Measurements from ENCODE around the gene FHOD3.
A peak's percentile ranks its signal among the peaks of the same experiment; 100 is the strongest.
"Not testable (repeated sequence)": the region's sequence is repeated elsewhere in the genome, so short reads cannot be mapped to it uniquely, and the experiment has no call there.

FHOD3 gene

DNA sequence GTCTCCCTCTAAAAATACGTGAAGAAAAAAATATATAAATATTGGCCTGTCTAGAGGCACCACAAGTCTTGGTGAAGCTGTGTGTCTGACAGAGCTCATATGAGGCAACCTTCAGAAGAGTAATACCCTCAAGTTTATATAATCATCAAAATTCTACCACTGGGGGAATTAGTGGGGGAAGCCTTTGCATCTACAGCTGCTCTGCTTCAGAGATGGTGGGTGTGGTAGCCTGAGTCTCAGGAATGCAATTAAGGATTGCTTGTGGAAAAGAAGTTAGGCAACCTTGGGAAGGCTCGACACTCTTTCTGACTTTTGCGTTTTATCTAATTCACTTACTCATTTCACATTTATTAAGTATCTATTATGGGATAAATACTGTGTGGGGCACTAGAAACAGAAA lies 513.9 kb downstream of the FHOD3 start:
- CTCF ChIA-PET, result interaction anchor here (1.5 to 4.5 kb wide), 3 partner anchors 13 to 124 kb away, joined by 5 to 38 read pairs (median 5); partner anchors contain the start of genes KIAA1328 and TPGS2
- DNase-seq, result no peak
- no peak overlapping the region for H3K4me3 Mint-ChIP-seq
- H3K9me3 Mint-ChIP-seq, result no peaks in the 10 kb centered on the region
- H3K27ac Mint-ChIP-seq, result no peak overlapping the region
- H3K4me1 Mint-ChIP-seq, result peaks cover 2% of the 10 kb centered on the region
- no peaks in the 10 kb centered on the region for H3K27me3 Mint-ChIP-seq
- H3K36me3 Mint-ChIP-seq, result peaks cover 29% of the 10 kb centered on the region

DNA sequence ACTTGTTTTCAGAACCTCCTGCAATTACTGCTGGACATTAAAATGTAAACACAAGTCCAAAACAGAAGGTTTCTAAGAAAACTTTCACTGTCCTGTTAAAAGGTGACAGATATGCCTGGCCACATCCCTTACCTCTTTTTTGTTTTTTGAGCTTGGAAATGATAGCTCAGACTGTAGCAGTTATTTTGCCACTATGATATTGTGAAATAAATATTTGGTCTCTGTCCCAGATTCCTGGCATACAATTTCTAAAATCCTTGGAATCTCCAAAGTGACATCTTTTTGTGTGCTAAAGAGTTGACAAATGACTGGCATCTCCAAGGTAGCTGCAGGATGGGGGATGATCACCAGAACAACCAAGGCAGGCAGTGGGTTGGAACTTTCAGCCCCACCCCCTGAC lies 514.4 kb downstream of the FHOD3 start:
- CTCF ChIA-PET, result interaction anchor here (3.5 kb wide), 1 partner anchor 124 kb away, joined by 11 read pairs; no protein-coding TSS in a partner anchor
- Mint-ChIP-seq H3K4me3 (no peak overlapping the region), H3K9me3 (no peaks in the 10 kb centered on the region), H3K36me3 (peaks cover 29% of the 10 kb centered on the region), H3K4me1 (peaks cover 2% of the 10 kb centered on the region), H3K27ac (no peak overlapping the region), H3K27me3 (no peaks in the 10 kb centered on the region)
- no peak for DNase-seq

DNA sequence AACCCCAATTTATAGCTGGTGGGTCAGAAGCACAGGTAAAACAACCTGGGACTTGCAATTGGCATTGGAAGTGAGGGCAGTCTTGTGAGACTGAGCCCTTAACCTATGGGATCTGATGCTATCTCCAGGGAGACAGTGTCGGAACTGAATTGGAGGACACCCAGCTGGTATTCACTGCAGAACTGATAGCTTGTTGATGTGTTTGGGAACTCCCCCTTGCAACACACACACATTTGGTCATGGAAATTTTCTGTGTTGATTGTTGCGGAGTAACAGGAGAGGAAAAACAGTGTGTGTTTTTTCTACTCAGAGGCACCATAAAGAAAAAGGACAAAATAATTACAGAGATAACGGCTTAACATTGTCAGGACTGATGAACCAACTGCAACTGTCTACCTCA lies 515.2 kb downstream of the FHOD3 start:
- Mint-ChIP-seq H3K27me3 (no peaks in the 10 kb centered on the region), H3K9me3 (no peaks in the 10 kb centered on the region), H3K4me3 (no peak overlapping the region), H3K36me3 (peaks cover 29% of the 10 kb centered on the region), H3K27ac (no peak overlapping the region), H3K4me1 (peaks cover 2% of the 10 kb centered on the region)
- DNase-seq, result no peak
- CTCF ChIA-PET, result interaction anchor here (3.5 kb wide), 1 partner anchor 125 kb away, joined by 11 read pairs; no protein-coding TSS in a partner anchor

DNA sequence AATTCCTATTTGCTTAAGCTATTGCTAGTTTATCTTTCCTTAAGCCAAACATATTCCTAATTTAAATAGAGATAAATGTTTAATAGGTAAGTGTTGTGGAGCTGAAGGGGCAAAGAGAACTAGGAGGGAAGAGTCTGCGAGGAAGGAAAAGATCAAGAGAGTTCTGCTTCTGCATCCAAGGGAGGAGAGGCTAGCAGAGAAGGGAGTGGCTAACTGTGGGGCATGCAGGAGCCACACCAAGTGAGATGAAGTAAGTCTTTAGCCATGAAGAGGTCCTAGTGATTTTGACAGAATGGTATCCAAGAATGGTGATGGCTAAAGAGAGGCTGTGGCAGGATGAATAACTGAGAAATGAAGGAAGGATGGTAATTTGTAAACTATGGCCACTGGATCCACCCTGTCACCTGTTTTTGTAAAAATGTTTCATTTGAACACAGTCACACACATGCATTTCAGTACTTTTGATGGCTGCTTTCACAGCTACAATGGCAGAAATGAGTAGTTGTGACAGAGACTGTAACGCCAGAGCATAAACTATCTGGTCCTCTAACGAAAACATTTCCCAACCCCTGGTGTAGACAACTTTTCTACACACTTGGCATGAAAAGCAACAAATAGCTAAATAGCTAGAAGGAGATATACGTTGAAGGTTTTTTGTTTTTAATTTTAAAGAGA lies 515.7 kb downstream of the FHOD3 start:
- no peak overlapping the region for H3K4me3 Mint-ChIP-seq
- H3K27ac Mint-ChIP-seq, result no peak overlapping the region
- DNase-seq, result no peak
- peaks cover 29% of the 10 kb centered on the region for H3K36me3 Mint-ChIP-seq
- no peaks in the 10 kb centered on the region for H3K9me3 Mint-ChIP-seq
- H3K4me1 Mint-ChIP-seq, result peaks cover 2% of the 10 kb centered on the region
- CTCF ChIA-PET, result interaction anchor here (3.5 kb wide), 1 partner anchor 125 kb away, joined by 11 read pairs; no protein-coding TSS in a partner anchor
- no peaks in the 10 kb centered on the region for H3K27me3 Mint-ChIP-seq

DNA sequence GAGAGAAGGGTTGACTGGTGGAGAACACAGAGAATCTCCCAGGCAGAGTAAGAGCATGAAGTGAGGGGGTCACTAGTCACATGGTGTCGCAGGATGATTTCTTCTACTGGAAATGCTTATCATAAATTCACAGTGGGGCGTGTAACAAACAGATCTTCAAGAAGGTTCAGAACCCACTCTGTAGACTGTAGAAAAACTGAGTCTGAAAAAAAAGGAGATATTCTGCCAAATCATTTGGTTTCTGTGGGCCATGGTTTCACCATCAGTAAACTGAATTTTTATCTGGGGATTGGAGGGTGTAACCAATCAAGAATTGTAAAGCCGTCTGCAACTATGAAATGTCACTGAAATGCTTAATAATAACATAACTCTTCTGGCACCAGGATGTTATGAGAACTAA lies 516.3 kb downstream of the FHOD3 start:
- CTCF ChIA-PET, result interaction anchor here (3.5 kb wide), 1 partner anchor 126 kb away, joined by 11 read pairs; no protein-coding TSS in a partner anchor
- H3K36me3 Mint-ChIP-seq, result peaks cover 32% of the 10 kb centered on the region
- no peaks in the 10 kb centered on the region for H3K9me3 Mint-ChIP-seq
- DNase-seq, result no peak
- no peak overlapping the region for H3K4me3 Mint-ChIP-seq
- peaks cover 2% of the 10 kb centered on the region for H3K4me1 Mint-ChIP-seq
- H3K27me3 Mint-ChIP-seq, result no peaks in the 10 kb centered on the region
- H3K27ac Mint-ChIP-seq, result no peak overlapping the region

DNA sequence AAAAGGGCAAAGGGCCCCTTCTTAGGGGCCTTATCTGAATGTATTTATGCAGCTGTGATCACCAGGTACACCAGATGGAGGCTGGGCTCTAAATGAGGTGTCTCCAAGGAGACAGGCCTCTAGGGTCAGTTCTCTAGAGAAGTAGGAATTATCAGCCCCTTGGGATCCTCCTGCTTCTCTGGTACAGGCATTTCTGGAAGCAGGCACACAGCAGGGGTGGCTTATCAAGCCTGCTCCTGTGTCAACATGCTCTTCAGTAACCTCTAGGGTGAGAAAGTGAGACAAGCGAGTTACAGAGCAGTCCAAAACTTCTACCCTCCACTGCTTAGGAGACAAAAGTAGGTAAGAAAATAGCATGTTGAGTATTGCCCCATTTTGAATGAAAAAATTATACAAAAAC lies 517.5 kb downstream of the FHOD3 start:
- Mint-ChIP-seq H3K27ac (no peak overlapping the region), H3K4me3 (no peak overlapping the region), H3K27me3 (no peaks in the 10 kb centered on the region), H3K4me1 (no peaks in the 10 kb centered on the region), H3K36me3 (peaks cover 34% of the 10 kb centered on the region), H3K9me3 (no peaks in the 10 kb centered on the region)
- DNase-seq, result no peak
- CTCF ChIA-PET, result interaction anchor here (0.9 to 3.5 kb wide), 2 partner anchors 23 to 127 kb away, joined by 3 to 11 read pairs; no protein-coding TSS in a partner anchor

DNA sequence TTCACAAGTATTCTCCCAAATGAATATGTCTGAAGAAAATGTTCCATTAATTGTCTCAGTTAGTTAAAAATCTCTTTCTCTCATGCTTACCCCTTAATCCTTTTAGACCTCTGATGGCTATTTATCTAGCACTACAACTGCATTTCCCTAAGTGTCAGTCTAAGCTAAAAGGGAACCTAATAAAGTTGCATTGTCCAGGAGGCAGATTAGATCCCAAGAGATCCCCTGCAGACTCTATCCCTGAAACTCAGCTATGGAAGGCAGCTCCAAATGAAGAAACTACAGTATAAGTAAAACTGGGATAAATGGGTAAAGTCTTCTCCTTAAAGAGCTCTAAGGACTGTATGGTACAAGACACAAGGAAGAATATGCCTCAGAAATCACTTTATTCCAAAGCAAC lies 518.6 kb downstream of the FHOD3 start:
- H3K27me3 Mint-ChIP-seq, H3K9me3 Mint-ChIP-seq, H3K4me3 Mint-ChIP-seq, H3K4me1 Mint-ChIP-seq, H3K27ac Mint-ChIP-seq, CTCF ChIA-PET, DNase-seq: not testable (repeated sequence)
- H3K36me3 Mint-ChIP-seq, result peaks cover 41% of the 10 kb centered on the region

DNA sequence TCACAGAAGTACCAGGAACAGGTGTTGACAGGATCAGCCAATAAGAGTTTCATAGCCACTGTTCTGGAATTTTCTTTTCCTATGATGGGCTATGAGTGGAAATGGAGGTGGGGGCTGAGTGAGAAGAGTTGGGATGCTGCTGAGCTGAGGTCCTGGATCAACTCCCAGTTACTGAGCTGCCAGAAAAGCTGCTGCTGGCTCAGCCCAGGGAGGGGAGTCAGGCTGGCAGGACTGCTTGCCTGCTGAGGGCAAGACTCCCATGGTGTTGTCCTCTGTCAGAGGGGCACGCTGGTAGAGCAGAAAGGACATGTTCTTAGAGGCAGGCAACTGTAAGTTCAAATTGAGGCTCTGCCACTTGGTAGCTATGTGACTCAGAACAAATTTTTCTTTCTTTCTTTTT lies 519.5 kb downstream of the FHOD3 start:
- H3K27ac Mint-ChIP-seq, result no peak overlapping the region
- H3K9me3 Mint-ChIP-seq, result no peaks in the 10 kb centered on the region
- CTCF ChIA-PET, result no interaction called here
- no peaks in the 10 kb centered on the region for H3K27me3 Mint-ChIP-seq
- no peak overlapping the region for H3K4me3 Mint-ChIP-seq
- no peaks in the 10 kb centered on the region for H3K4me1 Mint-ChIP-seq
- peaks cover 47% of the 10 kb centered on the region for H3K36me3 Mint-ChIP-seq
- no peak for DNase-seq

DNA sequence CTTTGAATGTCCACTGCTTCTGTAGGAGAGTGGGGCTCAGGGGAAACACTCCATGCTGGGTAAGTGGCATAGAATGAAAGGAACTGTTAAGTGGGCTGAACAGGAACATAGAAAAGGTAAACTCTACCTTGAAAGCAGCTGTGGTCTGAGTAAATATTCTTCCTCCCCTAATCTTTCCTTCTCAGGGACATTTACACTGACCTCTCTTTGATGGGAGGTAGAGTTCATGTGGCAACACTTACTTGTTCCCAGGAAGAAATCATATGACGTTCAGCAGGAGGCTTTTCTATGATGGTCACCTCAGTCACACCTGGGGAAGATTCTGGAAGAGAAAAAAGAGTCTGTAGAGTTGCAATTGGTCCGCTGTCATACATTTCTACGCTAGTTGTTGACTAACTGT lies 521.1 kb downstream of the FHOD3 start:
- Mint-ChIP-seq H3K4me1 (peaks cover under 1% of the 10 kb centered on the region), H3K4me3 (no peak overlapping the region), H3K36me3 (peaks cover 38% of the 10 kb centered on the region), H3K27ac (no peak overlapping the region), H3K9me3 (no peaks in the 10 kb centered on the region), H3K27me3 (no peaks in the 10 kb centered on the region)
- no peak for DNase-seq
- CTCF ChIA-PET, result no interaction called here

DNA sequence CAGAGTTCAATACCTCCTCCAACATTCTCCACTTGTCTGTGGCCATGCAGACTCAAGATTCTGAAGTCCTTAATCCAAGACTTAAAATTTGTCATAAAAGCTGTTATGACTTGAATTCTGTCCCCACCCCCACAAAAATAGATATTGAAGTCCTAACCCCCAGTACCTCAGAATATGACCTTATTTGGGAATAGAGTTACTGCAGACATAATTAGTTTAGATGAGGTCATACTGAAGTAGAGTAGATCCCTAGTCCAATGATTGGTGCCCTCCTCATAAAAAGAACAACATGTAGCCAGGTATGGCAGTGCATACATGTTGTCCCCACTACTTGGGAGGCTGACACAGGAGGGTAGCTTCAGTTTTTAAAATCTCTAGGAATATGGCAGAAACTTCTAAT lies 522.1 kb downstream of the FHOD3 start:
- Mint-ChIP-seq H3K36me3 (peaks cover 41% of the 10 kb centered on the region), H3K9me3 (no peaks in the 10 kb centered on the region), H3K4me3 (no peak overlapping the region), H3K4me1 (peaks cover 10% of the 10 kb centered on the region), H3K27ac (no peak overlapping the region), H3K27me3 (no peaks in the 10 kb centered on the region)
- CTCF ChIA-PET, result no interaction called here
- DNase-seq, result no peak

DNA sequence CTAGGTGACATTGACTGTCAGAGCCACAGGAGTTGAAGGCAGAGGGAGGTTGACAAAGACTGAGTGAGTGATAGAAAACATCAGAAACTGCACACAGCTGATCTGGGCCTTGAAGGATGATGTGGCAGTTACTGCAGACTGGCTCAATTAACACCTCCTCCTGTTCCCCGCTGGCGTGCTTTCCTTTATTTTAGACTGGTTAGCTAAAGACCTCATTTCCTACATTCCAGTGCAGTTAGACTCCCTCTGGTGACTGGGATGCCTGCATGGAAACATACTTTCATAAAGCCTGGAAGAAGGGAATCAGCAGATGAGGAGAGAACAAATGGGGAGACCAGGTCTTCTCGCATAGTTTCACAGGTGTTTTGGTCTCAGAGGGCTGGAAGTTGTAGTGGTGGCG lies 524.2 kb downstream of the FHOD3 start:
- no peak overlapping the region for H3K27ac Mint-ChIP-seq
- CTCF ChIA-PET, result interaction anchor here (1.9 kb wide), 1 partner anchor 11 kb away, joined by 6 read pairs; no protein-coding TSS in a partner anchor
- no peaks in the 10 kb centered on the region for H3K9me3 Mint-ChIP-seq
- peaks cover 17% of the 10 kb centered on the region for H3K4me1 Mint-ChIP-seq
- no peak for DNase-seq
- H3K4me3 Mint-ChIP-seq, result no peak overlapping the region
- H3K36me3 Mint-ChIP-seq, result peaks cover 46% of the 10 kb centered on the region
- H3K27me3 Mint-ChIP-seq, result no peaks in the 10 kb centered on the region

DNA sequence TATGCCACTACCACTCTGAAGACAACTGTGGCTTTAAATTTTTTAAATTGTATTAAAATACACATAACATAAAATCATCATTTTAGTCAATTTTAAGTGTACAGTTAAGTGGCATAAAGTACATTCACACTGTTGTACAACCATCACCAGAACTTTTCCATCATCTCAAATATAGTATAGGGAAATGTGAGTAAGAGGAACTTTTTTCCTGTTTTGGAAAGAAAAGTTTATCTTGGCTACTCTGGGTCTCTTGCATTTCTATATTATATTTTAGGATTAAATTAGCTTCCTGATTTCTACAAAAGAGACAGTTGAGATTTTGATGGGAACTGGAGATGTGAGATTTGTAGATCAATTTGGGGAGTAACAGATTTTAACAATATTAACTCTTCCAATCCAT lies 528.0 kb downstream of the FHOD3 start:
- Mint-ChIP-seq H3K4me1 (peaks cover 41% of the 10 kb centered on the region), H3K4me3 (no peak overlapping the region)
- CTCF ChIA-PET, result no interaction called here

DNA sequence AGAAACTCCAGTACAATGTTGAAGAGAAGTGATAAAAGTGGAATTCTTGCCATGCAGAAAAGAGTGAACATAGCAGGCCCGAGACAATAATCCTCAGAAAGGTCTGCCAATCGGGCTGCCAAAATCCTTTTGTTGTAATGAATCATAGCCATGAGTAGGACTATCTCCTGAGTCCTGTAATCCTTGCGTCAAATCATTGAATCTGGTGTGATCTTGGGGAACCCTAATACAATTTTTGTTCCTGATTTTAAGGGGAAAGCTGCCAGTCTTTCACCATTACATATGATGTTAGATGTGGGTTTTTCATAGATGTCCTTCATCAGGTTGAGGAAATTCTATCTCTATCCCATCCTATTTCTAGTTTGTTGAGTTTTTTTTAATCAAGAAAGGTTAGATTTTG lies 529.0 kb downstream of the FHOD3 start:
- CTCF ChIA-PET, result no interaction called here
- Mint-ChIP-seq H3K4me3 (no peak overlapping the region), H3K36me3 (peaks cover 24% of the 10 kb centered on the region), H3K27ac (no peak overlapping the region), H3K4me1 (peaks cover 49% of the 10 kb centered on the region), H3K27me3 (no peaks in the 10 kb centered on the region), H3K9me3 (no peaks in the 10 kb centered on the region)
- DNase-seq, result no peak

More for the DNA sequence above, 528.0 kb downstream of the FHOD3 start:
- no peaks in the 10 kb centered on the region for H3K27me3 Mint-ChIP-seq
- no peak overlapping the region for H3K27ac Mint-ChIP-seq
- H3K9me3 Mint-ChIP-seq, result no peaks in the 10 kb centered on the region
- no peak for DNase-seq
- peaks cover 30% of the 10 kb centered on the region for H3K36me3 Mint-ChIP-seq

DNA sequence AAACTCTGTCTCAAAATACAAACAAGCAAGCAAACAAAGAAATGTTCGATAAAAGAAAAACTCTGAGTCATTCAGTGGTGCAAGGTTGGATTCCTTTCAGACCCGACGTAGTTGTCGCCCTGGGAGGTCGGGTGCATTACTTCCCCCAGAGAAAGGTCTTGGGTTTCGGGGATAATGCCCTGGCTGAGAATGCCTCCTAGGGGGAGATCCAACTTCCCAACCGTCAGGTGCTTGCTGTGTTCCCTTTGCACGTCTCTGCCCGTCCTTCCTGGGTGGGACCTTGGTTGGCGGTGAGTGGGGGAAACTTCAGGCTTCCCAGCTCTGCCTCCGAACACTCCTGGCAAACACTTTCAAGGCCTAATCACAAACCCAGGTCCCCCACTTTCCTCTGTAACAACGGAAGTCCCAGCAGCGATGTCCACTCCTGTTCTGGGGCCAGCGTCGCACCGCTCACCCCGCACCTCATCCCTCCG lies 530.7 kb downstream of the FHOD3 start:
- DNase-seq, result no peak
- no peaks in the 10 kb centered on the region for H3K27me3 Mint-ChIP-seq
- peaks cover 20% of the 10 kb centered on the region for H3K36me3 Mint-ChIP-seq
- no peaks in the 10 kb centered on the region for H3K9me3 Mint-ChIP-seq
- H3K4me1 Mint-ChIP-seq, result peaks cover 52% of the 10 kb centered on the region
- H3K27ac Mint-ChIP-seq, result peak overlapping the region; percentile 97
- H3K4me3 Mint-ChIP-seq, result peak overlapping the region; percentile 75
- CTCF ChIA-PET, result interaction anchor here (1.0 to 2.6 kb wide), 2 partner anchors 11 to 27 kb away, joined by 3 to 13 read pairs; no protein-coding TSS in a partner anchor
